ENCODE measurements around the gene FBXL15. TPM values are rescaled to one million over a fixed set of nuclear protein-coding genes. Genes with fewer than 3 reads are reported as not detected.

The FBXL15 gene
- total RNA-seq, 2 donors from 2014 or later, result 9.9 to 14.2 TPM

GRCh38 chr10:102420181-102420713, 389 bp upstream of the FBXL15 start:
- peaks cover 5% of the 10 kb centered on the region for H3K36me3 Mint-ChIP-seq (ENCODE audit: low read depth)
- peak overlapping the region; percentile 60 for H3K27ac Mint-ChIP-seq
- ATAC-seq (no peak), DNase-seq (no peak)
- H3K9me3 ChIP-seq (ENCODE audit: control insufficient read depth, low read length, poor library complexity, severe bottlenecking), result no peaks in the 10 kb centered on the region
- peaks cover 20% of the 10 kb centered on the region for H3K4me1 Mint-ChIP-seq
- peaks cover 27% of the 10 kb centered on the region for H3K27me3 Mint-ChIP-seq
- H3K4me3 Mint-ChIP-seq, result peak overlapping the region; percentile 98

GRCh38 chr10:102421507-102421756, 796 bp downstream of the FBXL15 start:
- ATAC-seq (no peak), DNase-seq (no peak)
- Mint-ChIP-seq H3K27me3 (peaks cover 18% of the 10 kb centered on the region), H3K27ac (no peak overlapping the region), H3K36me3 (ENCODE audit: low read depth) (peaks cover 2% of the 10 kb centered on the region), H3K4me3 (peak overlapping the region; percentile 98), H3K4me1 (peaks cover 23% of the 10 kb centered on the region)
- no peaks in the 10 kb centered on the region for H3K9me3 ChIP-seq (ENCODE audit: control insufficient read depth, low read length, poor library complexity, severe bottlenecking)

DNA sequence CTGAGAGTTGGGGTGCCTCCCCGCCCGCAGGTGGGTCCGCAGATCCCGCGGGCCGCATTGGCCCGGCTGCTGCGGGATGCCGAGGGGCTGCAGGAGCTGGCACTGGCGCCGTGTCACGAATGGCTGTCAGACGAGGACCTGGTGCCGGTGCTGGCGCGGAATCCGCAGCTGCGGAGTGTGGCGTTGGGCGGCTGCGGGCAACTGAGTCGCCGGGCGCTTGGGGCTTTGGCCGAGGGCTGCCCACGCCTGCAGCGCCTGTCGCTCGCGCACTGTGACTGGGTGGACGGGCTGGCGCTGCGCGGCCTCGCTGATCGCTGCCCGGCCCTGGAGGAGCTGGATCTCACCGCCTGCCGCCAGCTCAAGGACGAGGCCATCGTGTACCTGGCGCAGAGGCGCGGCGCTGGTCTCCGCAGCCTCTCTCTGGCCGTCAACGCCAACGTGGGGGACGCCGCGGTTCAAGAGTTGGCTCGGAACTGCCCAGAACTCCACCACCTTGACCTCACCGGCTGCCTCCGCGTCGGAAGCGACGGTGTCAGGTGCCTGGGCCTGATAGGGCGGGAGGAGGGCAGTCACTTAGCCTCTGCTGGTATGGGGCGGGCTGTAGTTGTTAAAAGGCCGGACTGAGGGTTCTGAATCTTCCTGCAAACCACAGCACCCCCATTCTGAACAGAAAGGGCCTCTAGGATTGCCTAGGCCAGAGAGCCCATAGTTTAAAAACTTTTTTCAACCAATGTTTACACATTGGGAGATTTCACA, 1.3 kb downstream of the FBXL15 start:
- H3K9me3 ChIP-seq (ENCODE audit: control insufficient read depth, low read length, poor library complexity, severe bottlenecking), result no peaks in the 10 kb centered on the region
- Mint-ChIP-seq H3K4me3 (peak overlapping the region; percentile 98), H3K4me1 (peaks cover 24% of the 10 kb centered on the region), H3K27me3 (peaks cover 15% of the 10 kb centered on the region), H3K27ac (peak overlapping the region; percentile 8), H3K36me3 (ENCODE audit: low read depth) (peaks cover 2% of the 10 kb centered on the region)
- DNase-seq (no peak), ATAC-seq (peak; percentile 13)

DNA sequence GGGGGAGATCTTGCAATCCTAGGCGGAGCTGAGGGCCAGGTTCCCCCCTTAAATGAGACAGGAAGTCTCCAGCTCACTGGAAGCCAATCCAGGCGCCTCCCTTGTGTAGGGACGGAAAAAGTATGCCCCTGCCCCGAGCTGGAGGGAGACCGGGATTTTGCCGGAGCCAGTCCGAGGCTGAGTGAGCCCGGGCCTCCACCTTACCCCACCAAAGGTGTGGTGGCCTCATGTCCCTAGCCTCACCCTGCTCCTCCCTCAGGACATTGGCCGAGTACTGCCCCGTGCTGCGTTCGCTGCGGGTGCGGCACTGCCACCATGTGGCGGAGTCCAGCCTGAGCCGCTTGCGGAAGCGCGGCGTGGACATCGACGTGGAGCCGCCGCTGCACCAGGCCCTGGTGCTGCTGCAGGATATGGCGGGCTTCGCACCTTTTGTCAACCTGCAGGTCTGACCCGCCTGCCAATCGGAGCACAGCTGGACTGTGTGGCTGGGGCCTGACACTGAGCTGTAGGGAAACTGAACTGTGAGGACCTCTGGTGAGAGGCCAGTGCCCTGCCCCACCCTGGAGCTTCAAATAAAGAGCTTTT, 2.0 kb downstream of the FBXL15 start:
- Mint-ChIP-seq H3K36me3 (ENCODE audit: low read depth) (peaks cover 5% of the 10 kb centered on the region), H3K4me3 (peak overlapping the region; percentile 98), H3K4me1 (peaks cover 30% of the 10 kb centered on the region), H3K27me3 (peaks cover 8% of the 10 kb centered on the region), H3K27ac (peak overlapping the region; percentile 8)
- no peak for DNase-seq
- no peak for ATAC-seq
- H3K9me3 ChIP-seq (ENCODE audit: control insufficient read depth, low read length, poor library complexity, severe bottlenecking), result no peaks in the 10 kb centered on the region

GRCh38 chr10:102423372-102423968, 2.8 kb downstream of the FBXL15 start:
- Mint-ChIP-seq H3K27ac (no peak overlapping the region), H3K4me1 (peaks cover 32% of the 10 kb centered on the region), H3K27me3 (no peaks in the 10 kb centered on the region), H3K36me3 (ENCODE audit: low read depth) (peaks cover 6% of the 10 kb centered on the region), H3K4me3 (no peak overlapping the region)
- DNase-seq (no peak), ATAC-seq (no peak)
- no peaks in the 10 kb centered on the region for H3K9me3 ChIP-seq (ENCODE audit: control insufficient read depth, low read length, poor library complexity, severe bottlenecking)

DNA sequence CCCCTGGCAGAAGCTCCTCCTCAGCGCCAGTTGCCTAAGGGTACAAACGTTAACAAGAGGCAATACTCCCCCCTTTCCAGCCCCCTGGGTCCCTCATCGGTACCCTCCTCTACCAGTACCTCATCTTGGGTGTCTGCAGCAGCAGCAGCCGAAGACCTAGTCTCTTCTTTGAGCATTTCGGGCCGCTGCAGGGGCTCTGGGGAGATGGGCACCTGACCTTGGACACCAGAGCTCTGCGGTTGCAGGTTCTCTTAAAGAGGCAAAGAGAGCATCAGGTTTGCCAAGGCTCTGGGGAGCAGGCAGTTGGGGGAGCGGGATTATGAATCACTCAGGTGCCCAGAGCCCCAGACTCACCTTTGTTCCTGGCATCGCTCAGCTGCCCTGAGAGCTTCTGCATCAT, 3.5 kb downstream of the FBXL15 start:
- Mint-ChIP-seq H3K27me3 (no peaks in the 10 kb centered on the region), H3K27ac (no peak overlapping the region), H3K36me3 (ENCODE audit: low read depth) (peaks cover 6% of the 10 kb centered on the region), H3K4me1 (peaks cover 29% of the 10 kb centered on the region), H3K4me3 (peak overlapping the region; percentile 36)
- DNase-seq (no peak), ATAC-seq (no peak)
- no peaks in the 10 kb centered on the region for H3K9me3 ChIP-seq (ENCODE audit: control insufficient read depth, low read length, poor library complexity, severe bottlenecking)

DNA sequence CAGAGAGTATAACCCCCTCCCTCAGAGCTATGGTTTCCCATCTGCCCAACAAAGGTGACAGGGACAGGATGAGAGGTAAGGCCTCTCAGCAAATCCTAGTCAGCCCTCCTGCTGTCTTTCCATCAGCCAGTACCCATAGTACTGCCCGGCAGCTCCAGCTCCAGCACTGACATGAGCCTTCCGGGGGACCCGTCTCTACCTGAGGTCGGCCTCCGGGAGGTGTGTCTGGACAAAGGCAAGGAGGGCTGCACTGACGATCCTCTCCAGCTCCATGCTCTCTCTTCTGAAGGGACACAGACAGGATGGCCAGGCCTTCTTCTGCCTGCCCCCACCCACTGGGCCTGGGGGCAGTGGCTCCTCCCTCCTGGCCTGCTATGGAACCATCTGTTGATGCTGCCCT, 4.3 kb downstream of the FBXL15 start:
- peaks cover 6% of the 10 kb centered on the region for H3K36me3 Mint-ChIP-seq (ENCODE audit: low read depth)
- no peaks in the 10 kb centered on the region for H3K27me3 Mint-ChIP-seq
- H3K9me3 ChIP-seq (ENCODE audit: control insufficient read depth, low read length, poor library complexity, severe bottlenecking), result no peaks in the 10 kb centered on the region
- H3K4me1 Mint-ChIP-seq, result peaks cover 25% of the 10 kb centered on the region
- H3K27ac Mint-ChIP-seq, result no peak overlapping the region
- ATAC-seq (no peak), DNase-seq (no peak)
- H3K4me3 Mint-ChIP-seq, result no peak overlapping the region

GRCh38 chr10:102425444-102425843, 4.8 kb downstream of the FBXL15 start:
- peaks cover 6% of the 10 kb centered on the region for H3K36me3 Mint-ChIP-seq (ENCODE audit: low read depth)
- DNase-seq, result no peak
- H3K4me1 Mint-ChIP-seq, result peaks cover 25% of the 10 kb centered on the region
- no peak overlapping the region for H3K27ac Mint-ChIP-seq
- H3K27me3 Mint-ChIP-seq, result no peaks in the 10 kb centered on the region
- ATAC-seq, result no peak
- H3K9me3 ChIP-seq (ENCODE audit: control insufficient read depth, low read length, poor library complexity, severe bottlenecking), result no peaks in the 10 kb centered on the region
- no peak overlapping the region for H3K4me3 Mint-ChIP-seq

- H3K9me3 ChIP-seq (ENCODE audit: control insufficient read depth, low read length, poor library complexity, severe bottlenecking), result no peaks in the 10 kb centered on the region
- Mint-ChIP-seq H3K4me1 (peaks cover 26% of the 10 kb centered on the region), H3K36me3 (ENCODE audit: low read depth) (peaks cover 4% of the 10 kb centered on the region), H3K4me3 (no peak overlapping the region), H3K27me3 (no peaks in the 10 kb centered on the region), H3K27ac (peak overlapping the region; percentile 89)
- no peak for DNase-seq
- no peak for ATAC-seq
These were observed 6.2 kb downstream of the FBXL15 start for GRCh38 chr10:102426803-102427287.

GRCh38 chr10:102429468-102429867, 8.8 kb downstream of the FBXL15 start:
- Mint-ChIP-seq H3K36me3 (ENCODE audit: low read depth) (peaks cover 4% of the 10 kb centered on the region), H3K4me1 (peaks cover 36% of the 10 kb centered on the region), H3K27me3 (no peaks in the 10 kb centered on the region), H3K27ac (no peak overlapping the region), H3K4me3 (no peak overlapping the region)
- DNase-seq (no peak), ATAC-seq (no peak)
- no peaks in the 10 kb centered on the region for H3K9me3 ChIP-seq (ENCODE audit: control insufficient read depth, low read length, poor library complexity, severe bottlenecking)

DNA sequence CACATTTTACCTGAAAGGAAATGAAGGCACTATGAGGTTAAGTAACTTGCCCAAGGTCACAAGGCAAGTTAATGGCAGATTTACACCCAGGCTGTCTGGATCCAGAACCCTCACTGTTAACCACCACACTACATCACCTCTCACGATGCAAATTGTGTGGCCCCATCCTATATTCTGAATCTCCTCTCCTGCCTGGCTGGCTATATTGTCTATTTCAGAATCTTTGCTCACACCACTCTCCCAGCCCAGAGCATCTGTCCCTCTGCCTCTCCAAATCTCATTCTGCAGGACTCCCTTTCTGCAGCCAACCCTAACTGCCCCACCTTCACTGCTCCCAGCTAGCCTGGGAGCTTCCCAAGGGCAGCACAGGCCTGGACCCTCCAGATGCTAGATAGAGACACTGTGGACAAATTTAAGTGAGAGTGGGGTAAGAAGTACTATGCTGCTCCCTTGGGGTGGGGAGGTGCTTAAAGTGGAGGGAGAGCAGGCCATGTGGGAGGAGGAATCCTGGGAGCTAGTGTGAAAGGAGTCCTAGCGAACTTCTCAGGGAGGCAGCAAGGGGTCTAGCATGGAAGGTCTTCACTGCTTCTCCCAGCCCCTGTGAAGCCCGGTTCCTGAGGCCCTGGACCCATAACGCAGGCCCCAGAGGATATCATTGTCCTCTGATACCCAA, 11.0 kb downstream of the FBXL15 start:
- peak overlapping the region; percentile 94 for H3K4me3 Mint-ChIP-seq
- no peak for DNase-seq
- no peak for ATAC-seq
- H3K27me3 Mint-ChIP-seq, result no peaks in the 10 kb centered on the region
- H3K4me1 Mint-ChIP-seq, result peaks cover 43% of the 10 kb centered on the region
- no peaks in the 10 kb centered on the region for H3K9me3 ChIP-seq (ENCODE audit: control insufficient read depth, low read length, poor library complexity, severe bottlenecking)
- H3K36me3 Mint-ChIP-seq (ENCODE audit: low read depth), result peaks cover 4% of the 10 kb centered on the region
- peak overlapping the region; percentile 96 for H3K27ac Mint-ChIP-seq

GRCh38 chr10:102432162-102432950, 11.7 kb downstream of the FBXL15 start, which contains the start of gene CUEDC2:
TSS of gene CUEDC2 (minus strand) at chr10:102432574. CDS start at chr10:102425188, 7,386 bp downstream.
- Mint-ChIP-seq H3K27ac (peak within 1 kb of the TSS; percentile 96), H3K27me3 (no peaks in the 10 kb centered on the region), H3K4me3 (peak within 1 kb of the TSS; percentile 94), H3K4me1 (peaks cover 45% of the 10 kb centered on the region), H3K36me3 (ENCODE audit: low read depth) (peaks cover 3% of the 10 kb centered on the region)
- H3K9me3 ChIP-seq (ENCODE audit: control insufficient read depth, low read length, poor library complexity, severe bottlenecking), result no peaks in the 10 kb centered on the region
- DNase-seq, result peak; percentile 86 to 94 (median 92)
- peak; percentile 97 for ATAC-seq

All from T-helper 17 cell (primary cell).